ENCODE measurements around the gene PARD3.

Gene PARD3

DNA sequence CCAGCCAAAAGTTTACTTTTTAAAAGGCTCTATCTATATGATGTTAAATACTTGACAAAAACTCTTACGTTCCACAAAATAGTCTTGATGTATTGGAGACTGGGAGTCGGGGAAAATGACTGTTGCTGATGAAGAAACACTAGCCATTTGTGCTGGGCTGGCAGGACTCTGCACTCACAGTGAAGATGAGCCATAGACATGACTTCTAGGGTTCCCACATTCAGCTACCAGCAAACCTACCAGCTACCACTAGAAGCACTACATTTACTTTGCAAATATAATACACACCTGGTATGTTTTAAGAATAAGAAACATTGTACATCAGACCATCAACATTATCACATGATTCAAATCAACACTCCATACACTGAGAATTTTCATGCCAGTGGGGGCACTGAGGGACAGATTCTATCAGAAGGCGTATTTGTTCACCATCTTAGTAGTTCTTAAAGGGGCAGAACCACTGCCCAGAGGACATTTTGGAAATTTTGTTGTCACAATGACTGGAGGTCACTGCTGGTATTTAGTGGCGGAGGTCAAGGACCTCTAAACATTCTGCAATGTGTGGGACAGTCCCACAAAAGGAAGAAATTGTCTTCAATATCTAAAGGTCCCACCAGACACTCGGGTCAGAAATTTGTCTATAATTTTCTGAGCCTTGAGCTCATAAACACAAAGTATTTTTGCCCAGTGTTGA lies 52.3 kb downstream of the PARD3 start:
- TF ChIP-seq, protein P1, sequence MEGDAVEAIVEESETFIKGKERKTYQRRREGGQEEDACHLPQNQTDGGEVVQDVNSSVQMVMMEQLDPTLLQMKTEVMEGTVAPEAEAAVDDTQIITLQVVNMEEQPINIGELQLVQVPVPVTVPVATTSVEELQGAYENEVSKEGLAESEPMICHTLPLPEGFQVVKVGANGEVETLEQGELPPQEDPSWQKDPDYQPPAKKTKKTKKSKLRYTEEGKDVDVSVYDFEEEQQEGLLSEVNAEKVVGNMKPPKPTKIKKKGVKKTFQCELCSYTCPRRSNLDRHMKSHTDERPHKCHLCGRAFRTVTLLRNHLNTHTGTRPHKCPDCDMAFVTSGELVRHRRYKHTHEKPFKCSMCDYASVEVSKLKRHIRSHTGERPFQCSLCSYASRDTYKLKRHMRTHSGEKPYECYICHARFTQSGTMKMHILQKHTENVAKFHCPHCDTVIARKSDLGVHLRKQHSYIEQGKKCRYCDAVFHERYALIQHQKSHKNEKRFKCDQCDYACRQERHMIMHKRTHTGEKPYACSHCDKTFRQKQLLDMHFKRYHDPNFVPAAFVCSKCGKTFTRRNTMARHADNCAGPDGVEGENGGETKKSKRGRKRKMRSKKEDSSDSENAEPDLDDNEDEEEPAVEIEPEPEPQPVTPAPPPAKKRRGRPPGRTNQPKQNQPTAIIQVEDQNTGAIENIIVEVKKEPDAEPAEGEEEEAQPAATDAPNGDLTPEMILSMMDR (IDR thresholded peaks at IDR 0.05; ENCODE audit: insufficient read depth, low read length, missing control alignments) = no peak
- no peak overlapping the region for H3K4me3 ChIP-seq (ENCODE audit: low read depth, low read length)
- POLR2A ChIA-PET = no interaction called here
- no peak for DNase-seq (ENCODE audit: low read depth, low spot score)
- CTCF ChIA-PET = interaction anchor here (1.0 kb wide), 2 partner anchors 9 to 38 kb away, joined by 3 read pairs; no protein-coding TSS in a partner anchor

DNA sequence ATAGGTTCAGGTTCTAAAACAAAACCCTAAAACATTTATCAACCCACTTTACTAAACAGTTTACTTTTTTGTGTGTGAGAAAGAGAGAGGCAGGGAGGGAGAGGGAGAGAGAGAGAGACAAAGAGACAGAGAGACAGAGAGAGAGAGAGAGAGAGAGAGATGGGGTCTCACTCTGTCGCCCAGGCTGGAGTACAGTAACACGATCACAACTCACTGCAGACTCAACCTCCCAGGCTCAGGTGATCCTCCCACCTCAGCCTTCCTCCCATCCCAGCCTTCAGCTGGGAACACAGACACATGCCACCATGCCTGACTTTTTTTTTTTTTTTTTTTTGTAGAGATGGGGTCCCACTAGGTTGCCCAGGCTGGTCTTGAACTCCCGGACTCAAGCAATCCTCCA lies 52.9 kb downstream of the PARD3 start:
- TF ChIP-seq, protein P1 (IDR thresholded peaks at IDR 0.05; ENCODE audit: insufficient read depth, low read length, missing control alignments) = no peak
- H3K4me3 ChIP-seq (ENCODE audit: low read depth, low read length) = no peak overlapping the region
- no peak for DNase-seq (ENCODE audit: low read depth, low spot score)
- ChIA-PET CTCF (interaction anchor here (1.0 kb wide), 1 partner anchor 10 kb away, joined by 3 read pairs; no protein-coding TSS in a partner anchor), POLR2A (no interaction called here)

DNA sequence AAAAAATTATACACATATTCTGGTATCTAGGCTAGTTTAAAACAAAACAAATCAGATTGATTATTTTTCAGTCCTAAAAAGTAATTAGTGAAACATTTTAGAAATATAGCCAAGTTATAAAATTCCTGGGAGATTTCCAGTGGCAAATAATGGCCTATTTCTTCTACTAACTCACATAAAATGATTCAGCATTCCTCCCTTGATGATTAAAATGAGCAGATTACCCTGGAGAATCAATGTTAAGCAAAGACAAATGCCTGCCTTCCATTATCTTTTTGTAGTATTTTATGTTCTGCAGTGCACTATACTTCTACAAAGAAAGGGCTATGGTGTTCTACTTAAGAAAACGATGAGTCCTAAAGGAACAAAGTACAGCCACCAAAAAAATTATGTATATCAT lies 53.6 kb downstream of the PARD3 start:
- H3K4me3 ChIP-seq (ENCODE audit: low read depth, low read length) = no peak overlapping the region
- DNase-seq (ENCODE audit: low read depth, low spot score) = no peak
- ChIA-PET POLR2A (no interaction called here), CTCF (no interaction called here)
- TF ChIP-seq, protein P1 (IDR thresholded peaks at IDR 0.05; ENCODE audit: insufficient read depth, low read length, missing control alignments) = no peak

DNA sequence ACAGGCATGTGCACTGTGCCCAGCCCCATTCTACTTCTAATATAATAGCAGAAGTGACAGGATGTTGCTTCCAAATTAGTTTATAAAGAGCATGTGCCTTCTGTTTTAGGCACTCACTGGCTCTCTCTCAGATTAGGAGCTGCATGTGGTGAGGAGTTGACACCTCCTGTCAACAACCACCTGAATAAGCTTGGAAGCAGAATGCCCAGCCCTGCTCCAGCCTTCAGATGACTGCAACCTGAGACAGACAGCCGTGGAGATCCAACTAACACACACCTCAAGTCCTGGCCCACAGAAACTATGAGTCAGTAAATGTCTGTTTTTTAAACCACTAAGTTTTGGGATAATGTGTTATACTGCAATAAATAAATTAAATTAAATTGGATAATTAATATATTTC lies 54.5 kb downstream of the PARD3 start:
- TF ChIP-seq, protein P1 (IDR thresholded peaks at IDR 0.05; ENCODE audit: insufficient read depth, low read length, missing control alignments) = no peak

DNA sequence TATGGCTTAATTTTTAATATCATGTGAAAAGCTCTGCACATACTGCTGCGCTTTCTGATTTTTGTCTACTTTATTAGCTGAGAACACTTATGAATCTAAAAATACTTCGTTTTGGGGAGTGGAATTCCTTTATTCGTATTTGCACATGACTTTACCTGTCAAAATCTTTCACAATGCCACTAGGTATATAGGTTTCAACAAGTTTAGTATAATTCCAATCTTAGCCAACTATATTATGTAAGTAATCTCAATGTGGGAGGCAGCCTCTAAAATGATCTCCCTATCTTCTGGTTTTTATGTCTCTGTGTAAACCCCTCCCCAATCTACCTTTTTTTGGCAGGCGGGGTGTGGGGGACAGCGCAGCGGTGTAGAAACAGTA lies 55.3 kb downstream of the PARD3 start:
- no peak overlapping the region for H3K4me3 ChIP-seq (ENCODE audit: low read depth, low read length)
- ChIA-PET POLR2A (no interaction called here), CTCF (interaction anchor here (1.6 kb wide), 1 partner anchor 9 kb away, joined by 3 read pairs; no protein-coding TSS in a partner anchor)
- TF ChIP-seq, protein P1 (IDR thresholded peaks at IDR 0.05; ENCODE audit: insufficient read depth, low read length, missing control alignments) = no peak
- DNase-seq (ENCODE audit: low read depth, low spot score) = no peak

More for the DNA sequence above, 54.5 kb downstream of the PARD3 start:
- H3K4me3 ChIP-seq (ENCODE audit: low read depth, low read length) = no peak overlapping the region
- POLR2A ChIA-PET = no interaction called here
- DNase-seq (ENCODE audit: low read depth, low spot score) = no peak
- CTCF ChIA-PET = interaction anchor here (1.6 kb wide), 1 partner anchor 9 kb away, joined by 3 read pairs; no protein-coding TSS in a partner anchor

DNA sequence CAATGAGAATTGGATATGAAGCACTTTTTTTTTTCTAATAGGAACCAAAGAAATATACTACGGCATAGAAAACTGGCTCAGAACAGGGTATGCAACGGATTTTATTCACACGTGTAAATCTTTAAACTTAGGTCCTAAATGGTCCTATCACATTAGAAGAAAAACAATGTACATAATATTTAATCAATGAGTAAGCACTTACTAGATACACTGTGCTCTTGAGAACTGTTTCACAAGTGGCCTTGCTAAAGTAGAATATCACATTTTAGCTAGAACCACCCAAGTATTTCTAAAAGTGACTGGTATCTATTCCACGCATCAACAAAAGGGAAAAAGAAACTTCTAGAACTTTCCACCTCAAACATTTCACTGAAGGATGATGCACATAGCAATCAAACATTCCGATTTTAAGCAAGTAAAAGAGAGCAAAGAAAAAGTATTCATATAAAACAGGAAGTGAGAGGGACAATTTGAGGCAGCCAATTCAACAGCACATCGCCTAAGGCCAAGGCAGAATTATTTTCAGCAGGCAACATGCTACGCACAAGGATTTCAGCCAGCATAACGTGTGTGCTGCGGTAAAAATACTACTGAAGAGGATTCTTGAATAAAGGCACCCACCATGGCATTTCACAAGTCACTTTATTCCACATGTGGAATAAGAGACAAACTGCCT lies 55.8 kb downstream of the PARD3 start:
- no peak overlapping the region for H3K4me3 ChIP-seq (ENCODE audit: low read depth, low read length)
- DNase-seq (ENCODE audit: low read depth, low spot score) = no peak
- ChIA-PET POLR2A (no interaction called here), CTCF (interaction anchor here (1.6 kb wide), 1 partner anchor 10 kb away, joined by 3 read pairs; no protein-coding TSS in a partner anchor)
- TF ChIP-seq, protein P1 (IDR thresholded peaks at IDR 0.05; ENCODE audit: insufficient read depth, low read length, missing control alignments) = no peak

Data from AG04449 (cell line).